Measurements from ENCODE around the gene ZNF335. TPM values are rescaled to one million over a fixed set of nuclear protein-coding genes. Genes with fewer than 3 reads are reported as not detected.
"Not testable (repeated sequence)": the region's sequence is repeated elsewhere in the genome, so short reads cannot be mapped to it uniquely, and the experiment has no call there.

The ZNF335 gene
- total RNA-seq, 1 donor from 2014 or later: 16.0 TPM

- DNase-seq (ENCODE audit: low read depth): no peak
- H3K4me3 ChIP-seq (ENCODE audit: low read depth, low read length): no peak overlapping the region
- TF ChIP-seq CTCF (conservative IDR thresholded peaks at IDR 0.05; ENCODE audit: low read depth, low read length): no peak
These were observed 28.4 kb upstream of the ZNF335 start for GRCh38 chr20:46000262-46000996.

GRCh38 chr20:45999557-46000261, 27.7 kb upstream of the ZNF335 start:
- H3K4me3 ChIP-seq (ENCODE audit: low read depth, low read length): no peak overlapping the region
- DNase-seq (ENCODE audit: low read depth): no peak
- no peak for TF ChIP-seq CTCF (conservative IDR thresholded peaks at IDR 0.05; ENCODE audit: low read depth, low read length)

GRCh38 chr20:45998761-45999160, 26.8 kb upstream of the ZNF335 start:
- DNase-seq (ENCODE audit: low read depth): no peak

GRCh38 chr20:45998337-45998736, 26.3 kb upstream of the ZNF335 start:
- no peak for DNase-seq (ENCODE audit: low read depth)
- H3K4me3 ChIP-seq (ENCODE audit: low read depth, low read length): no peak overlapping the region
- TF ChIP-seq CTCF (conservative IDR thresholded peaks at IDR 0.05; ENCODE audit: low read depth, low read length): no peak

More at GRCh38 chr20:45998761-45999160, 26.8 kb upstream of the ZNF335 start:
- H3K4me3 ChIP-seq (ENCODE audit: low read depth, low read length): no peak overlapping the region
- TF ChIP-seq CTCF (conservative IDR thresholded peaks at IDR 0.05; ENCODE audit: low read depth, low read length): no peak

GRCh38 chr20:45997187-45997586, 25.2 kb upstream of the ZNF335 start:
- no peak for TF ChIP-seq CTCF (conservative IDR thresholded peaks at IDR 0.05; ENCODE audit: low read depth, low read length)
- H3K4me3 ChIP-seq (ENCODE audit: low read depth, low read length): no peak overlapping the region
- DNase-seq (ENCODE audit: low read depth): no peak

GRCh38 chr20:45995495-45996097, 23.6 kb upstream of the ZNF335 start:
- DNase-seq (ENCODE audit: low read depth); H3K4me3 ChIP-seq (ENCODE audit: low read depth, low read length): not testable (repeated sequence)

GRCh38 chr20:45994761-45995493, 22.9 kb upstream of the ZNF335 start:
- no peak for DNase-seq (ENCODE audit: low read depth)
- TF ChIP-seq CTCF (conservative IDR thresholded peaks at IDR 0.05; ENCODE audit: low read depth, low read length): no peak
- H3K4me3 ChIP-seq (ENCODE audit: low read depth, low read length): no peak overlapping the region
